Neural crest cell (in vitro differentiated cells): Measurements from ENCODE around the gene TRAM2. TPM values are rescaled to one million over a fixed set of nuclear protein-coding genes. Genes with fewer than 3 reads are reported as not detected.

Experiments
- total RNA-seq: library from RNA; stranded (reverse); gene quantifications from 2 replicates; pipeline ENCODE4 v1.2.1, GENCODE V29; 2021

TRAM2 gene
- total RNA-seq, 1 donor from 2014 or later: 20.2 TPM

Other genes with a start within 250 kb of the TRAM2 start
- gene PAQR8, start 214.9 kb downstream of the TRAM2 start, total RNA-seq: 10.5 and 10.7 TPM in 2 replicates
- 43.7 and 46.0 TPM in 2 replicates for gene EFHC1, start 156.7 kb downstream of the TRAM2 start, total RNA-seq
- 25.0 and 27.8 TPM in 2 replicates for gene TMEM14A, start 94.1 kb upstream of the TRAM2 start, total RNA-seq
- not detected in 2 replicates for gene GSTA2, start 186.4 kb upstream of the TRAM2 start, total RNA-seq
- gene GSTA1, start 226.8 kb upstream of the TRAM2 start, total RNA-seq: not detected in 2 replicates